ENCODE measurements around the gene RPAIN.

The RPAIN gene

DNA sequence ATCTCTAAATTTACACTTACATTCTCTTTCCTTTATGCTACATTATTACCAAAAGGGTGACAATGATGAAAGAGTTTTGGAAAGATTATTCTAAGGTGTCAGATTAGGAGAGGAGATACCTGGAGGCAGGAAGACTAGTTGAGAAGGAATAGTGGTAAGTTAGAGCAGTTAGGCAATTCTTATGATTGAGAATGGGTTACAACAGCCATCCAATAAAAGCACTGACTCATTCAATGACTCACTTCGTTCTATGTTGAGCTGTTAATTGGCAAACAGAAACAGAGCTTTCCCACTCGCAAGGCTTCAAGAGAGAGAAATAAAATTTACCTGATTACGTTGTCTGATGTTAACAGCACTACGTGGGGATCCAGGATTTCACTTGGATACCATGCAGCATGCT, 6.3 kb upstream of the RPAIN start:
- CTCF ChIA-PET: interaction anchor here (0.8 kb wide), 1 partner anchor 9 kb away, joined by 3 read pairs; no protein-coding TSS in a partner anchor
- Histone ChIP-seq H3K9me3 (ENCODE audit: control insufficient read depth, insufficient read depth, low read depth, low read length) (no peaks in the 10 kb centered on the region), H3K4me3 (ENCODE audit: low read depth, low read length) (no peak overlapping the region), H3K27ac (ENCODE audit: extremely low read depth, low read depth, low read length) (no peak overlapping the region), H3K36me3 (ENCODE audit: control insufficient read depth in 2 of 2, insufficient read depth in 1 of 2, low read length in 2 of 2) (peaks cover 76 to 85% of the 10 kb centered on the region in 2 experiments), H3K4me1 (ENCODE audit: control insufficient read depth, insufficient read depth, low read length) (no peaks in the 10 kb centered on the region; the same call in 1 of the 2 replicates)
- POLR2A ChIA-PET: no interaction called here
- TF ChIP-seq ZNF600 (tag by site-specific recombination; IDR thresholded peaks at IDR 0.05): peak; percentile 94
- TF ChIP-seq KLF8 (tag by site-specific recombination; IDR thresholded peaks at IDR 0.05): peak; percentile 70
- TF ChIP-seq ZNF76 (tag by site-specific recombination; IDR thresholded peaks at IDR 0.05; ENCODE audit: borderline replicate concordance, low read depth): 0 out of 2 replicates have a peak, but pooled peaks have one; percentile 25
- peak; percentile 93 for TF ChIP-seq ZNF629 (tag by site-specific recombination; IDR thresholded peaks at IDR 0.05)
- no peak for TF ChIP-seq ZNF549 (tag by site-specific recombination; IDR thresholded peaks at IDR 0.05)
- TF ChIP-seq ZNF221 (tag by site-specific recombination; IDR thresholded peaks at IDR 0.05; ENCODE audit: borderline replicate concordance): no peak
- no peak for TF ChIP-seq ZNF843 (tag by site-specific recombination; IDR thresholded peaks at IDR 0.05)
- TF ChIP-seq ZBTB8A (tag by site-specific recombination; IDR thresholded peaks at IDR 0.05): no peak
- TF ChIP-seq ZNF37A (tag by site-specific recombination; IDR thresholded peaks at IDR 0.05): no peak
- TF ChIP-seq ZNF654 (tag by site-specific recombination; IDR thresholded peaks at IDR 0.05; ENCODE audit: low read depth): no peak
- peak; percentile 79 for TF ChIP-seq ZNF24 (tag by site-specific recombination; IDR thresholded peaks at IDR 0.05)
- TF ChIP-seq, protein P1, sequence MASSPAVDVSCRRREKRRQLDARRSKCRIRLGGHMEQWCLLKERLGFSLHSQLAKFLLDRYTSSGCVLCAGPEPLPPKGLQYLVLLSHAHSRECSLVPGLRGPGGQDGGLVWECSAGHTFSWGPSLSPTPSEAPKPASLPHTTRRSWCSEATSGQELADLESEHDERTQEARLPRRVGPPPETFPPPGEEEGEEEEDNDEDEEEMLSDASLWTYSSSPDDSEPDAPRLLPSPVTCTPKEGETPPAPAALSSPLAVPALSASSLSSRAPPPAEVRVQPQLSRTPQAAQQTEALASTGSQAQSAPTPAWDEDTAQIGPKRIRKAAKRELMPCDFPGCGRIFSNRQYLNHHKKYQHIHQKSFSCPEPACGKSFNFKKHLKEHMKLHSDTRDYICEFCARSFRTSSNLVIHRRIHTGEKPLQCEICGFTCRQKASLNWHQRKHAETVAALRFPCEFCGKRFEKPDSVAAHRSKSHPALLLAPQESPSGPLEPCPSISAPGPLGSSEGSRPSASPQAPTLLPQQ (tag by site-specific recombination; IDR thresholded peaks at IDR 0.05): peak; percentile 48
- no peak for TF ChIP-seq ZNF48 (tag by site-specific recombination; IDR thresholded peaks at IDR 0.05)
- TF ChIP-seq, protein P2, sequence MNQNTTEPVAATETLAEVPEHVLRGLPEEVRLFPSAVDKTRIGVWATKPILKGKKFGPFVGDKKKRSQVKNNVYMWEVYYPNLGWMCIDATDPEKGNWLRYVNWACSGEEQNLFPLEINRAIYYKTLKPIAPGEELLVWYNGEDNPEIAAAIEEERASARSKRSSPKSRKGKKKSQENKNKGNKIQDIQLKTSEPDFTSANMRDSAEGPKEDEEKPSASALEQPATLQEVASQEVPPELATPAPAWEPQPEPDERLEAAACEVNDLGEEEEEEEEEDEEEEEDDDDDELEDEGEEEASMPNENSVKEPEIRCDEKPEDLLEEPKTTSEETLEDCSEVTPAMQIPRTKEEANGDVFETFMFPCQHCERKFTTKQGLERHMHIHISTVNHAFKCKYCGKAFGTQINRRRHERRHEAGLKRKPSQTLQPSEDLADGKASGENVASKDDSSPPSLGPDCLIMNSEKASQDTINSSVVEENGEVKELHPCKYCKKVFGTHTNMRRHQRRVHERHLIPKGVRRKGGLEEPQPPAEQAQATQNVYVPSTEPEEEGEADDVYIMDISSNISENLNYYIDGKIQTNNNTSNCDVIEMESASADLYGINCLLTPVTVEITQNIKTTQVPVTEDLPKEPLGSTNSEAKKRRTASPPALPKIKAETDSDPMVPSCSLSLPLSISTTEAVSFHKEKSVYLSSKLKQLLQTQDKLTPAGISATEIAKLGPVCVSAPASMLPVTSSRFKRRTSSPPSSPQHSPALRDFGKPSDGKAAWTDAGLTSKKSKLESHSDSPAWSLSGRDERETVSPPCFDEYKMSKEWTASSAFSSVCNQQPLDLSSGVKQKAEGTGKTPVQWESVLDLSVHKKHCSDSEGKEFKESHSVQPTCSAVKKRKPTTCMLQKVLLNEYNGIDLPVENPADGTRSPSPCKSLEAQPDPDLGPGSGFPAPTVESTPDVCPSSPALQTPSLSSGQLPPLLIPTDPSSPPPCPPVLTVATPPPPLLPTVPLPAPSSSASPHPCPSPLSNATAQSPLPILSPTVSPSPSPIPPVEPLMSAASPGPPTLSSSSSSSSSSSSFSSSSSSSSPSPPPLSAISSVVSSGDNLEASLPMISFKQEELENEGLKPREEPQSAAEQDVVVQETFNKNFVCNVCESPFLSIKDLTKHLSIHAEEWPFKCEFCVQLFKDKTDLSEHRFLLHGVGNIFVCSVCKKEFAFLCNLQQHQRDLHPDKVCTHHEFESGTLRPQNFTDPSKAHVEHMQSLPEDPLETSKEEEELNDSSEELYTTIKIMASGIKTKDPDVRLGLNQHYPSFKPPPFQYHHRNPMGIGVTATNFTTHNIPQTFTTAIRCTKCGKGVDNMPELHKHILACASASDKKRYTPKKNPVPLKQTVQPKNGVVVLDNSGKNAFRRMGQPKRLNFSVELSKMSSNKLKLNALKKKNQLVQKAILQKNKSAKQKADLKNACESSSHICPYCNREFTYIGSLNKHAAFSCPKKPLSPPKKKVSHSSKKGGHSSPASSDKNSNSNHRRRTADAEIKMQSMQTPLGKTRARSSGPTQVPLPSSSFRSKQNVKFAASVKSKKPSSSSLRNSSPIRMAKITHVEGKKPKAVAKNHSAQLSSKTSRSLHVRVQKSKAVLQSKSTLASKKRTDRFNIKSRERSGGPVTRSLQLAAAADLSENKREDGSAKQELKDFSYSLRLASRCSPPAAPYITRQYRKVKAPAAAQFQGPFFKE (tag by site-specific recombination; IDR thresholded peaks at IDR 0.05; ENCODE audit: borderline replicate concordance): no peak
- no peak for TF ChIP-seq ZNF555 (tag by site-specific recombination; conservative IDR thresholded peaks at IDR 0.05)
- TF ChIP-seq ZNF311 (tag by site-specific recombination; IDR thresholded peaks at IDR 0.05; ENCODE audit: borderline replicate concordance): no peak
- TF ChIP-seq ZNF157 (tag by site-specific recombination; IDR thresholded peaks at IDR 0.05): no peak
- TF ChIP-seq, protein P3, sequence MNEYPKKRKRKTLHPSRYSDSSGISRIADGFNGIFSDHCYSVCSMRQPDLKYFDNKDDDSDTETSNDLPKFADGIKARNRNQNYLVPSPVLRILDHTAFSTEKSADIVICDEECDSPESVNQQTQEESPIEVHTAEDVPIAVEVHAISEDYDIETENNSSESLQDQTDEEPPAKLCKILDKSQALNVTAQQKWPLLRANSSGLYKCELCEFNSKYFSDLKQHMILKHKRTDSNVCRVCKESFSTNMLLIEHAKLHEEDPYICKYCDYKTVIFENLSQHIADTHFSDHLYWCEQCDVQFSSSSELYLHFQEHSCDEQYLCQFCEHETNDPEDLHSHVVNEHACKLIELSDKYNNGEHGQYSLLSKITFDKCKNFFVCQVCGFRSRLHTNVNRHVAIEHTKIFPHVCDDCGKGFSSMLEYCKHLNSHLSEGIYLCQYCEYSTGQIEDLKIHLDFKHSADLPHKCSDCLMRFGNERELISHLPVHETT (tag by site-specific recombination; IDR thresholded peaks at IDR 0.05): peak; percentile 86
- TF ChIP-seq IKZF3 (tag by site-specific recombination; IDR thresholded peaks at IDR 0.05): 0 out of 2 replicates have a peak, but pooled peaks have one; percentile 24
- TF ChIP-seq TCF7L2 (IDR thresholded peaks at IDR 0.05; ENCODE audit: borderline replicate concordance, low read depth, low read length): no peak
- no peak for TF ChIP-seq HOXA7 (CRISPR knock-in tag; IDR thresholded peaks at IDR 0.05; ENCODE audit: borderline replicate concordance)
- TF ChIP-seq ZSCAN30 (tag by site-specific recombination; IDR thresholded peaks at IDR 0.05): no peak
- TF ChIP-seq ZNF404 (tag by site-specific recombination; IDR thresholded peaks at IDR 0.05): no peak
- TF ChIP-seq ZNF174 (tag by site-specific recombination; IDR thresholded peaks at IDR 0.05): no peak
- TF ChIP-seq KLF10 (tag by site-specific recombination; IDR thresholded peaks at IDR 0.05): no peak
- TF ChIP-seq ZNF514 (tag by site-specific recombination; IDR thresholded peaks at IDR 0.05): no peak
- TF ChIP-seq BCL6B (tag by site-specific recombination; IDR thresholded peaks at IDR 0.05): no peak
- TF ChIP-seq, protein P4, sequence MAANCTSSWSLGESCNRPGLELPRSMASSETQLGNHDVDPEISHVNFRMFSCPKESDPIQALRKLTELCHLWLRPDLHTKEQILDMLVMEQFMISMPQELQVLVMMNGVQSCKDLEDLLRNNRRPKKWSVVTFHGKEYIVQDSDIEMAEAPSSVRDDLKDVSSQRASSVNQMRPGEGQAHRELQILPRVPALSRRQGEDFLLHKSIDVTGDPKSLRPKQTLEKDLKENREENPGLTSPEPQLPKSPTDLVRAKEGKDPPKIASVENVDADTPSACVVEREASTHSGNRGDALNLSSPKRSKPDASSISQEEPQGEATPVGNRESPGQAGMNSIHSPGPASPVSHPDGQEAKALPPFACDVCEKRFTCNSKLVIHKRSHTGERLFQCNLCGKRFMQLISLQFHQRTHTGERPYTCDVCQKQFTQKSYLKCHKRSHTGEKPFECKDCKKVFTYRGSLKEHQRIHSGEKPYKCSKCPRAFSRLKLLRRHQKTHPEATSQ (tag by site-specific recombination; IDR thresholded peaks at IDR 0.05): no peak

Measured in HEK293 (cell line).